ENCODE measurements around the gene SPP1. TPM values are rescaled to one million over a fixed set of nuclear protein-coding genes. Genes with fewer than 3 reads are reported as not detected.
"Not testable (repeated sequence)": the region's sequence is repeated elsewhere in the genome, so short reads cannot be mapped to it uniquely, and the experiment has no call there.

SPP1 gene
- total RNA-seq, 1 donor from 2014 or later: 13.5 TPM

- no peak for DNase-seq (ENCODE audit: low spot score)
- H3K27ac Mint-ChIP-seq (ENCODE audit: unreplicated experiment): no peak overlapping the region
- H3K4me1 Mint-ChIP-seq (ENCODE audit: low read depth): no peaks in the 10 kb centered on the region
- peaks cover 11% of the 10 kb centered on the region for H3K9me3 Mint-ChIP-seq (ENCODE audit: low read depth)
- no peak overlapping the region for H3K4me3 Mint-ChIP-seq (ENCODE audit: unreplicated experiment)
- TF ChIP-seq CTCF (IDR thresholded peaks at IDR 0.05): no peak
- no peaks in the 10 kb centered on the region for H3K36me3 Mint-ChIP-seq (ENCODE audit: low read depth)
- H3K27me3 Mint-ChIP-seq (ENCODE audit: low read depth): no peaks in the 10 kb centered on the region
Measured at GRCh38 chr4:87933337-87933736, 42.2 kb upstream of the SPP1 start.

GRCh38 chr4:87934157-87934704 is 41.3 kb upstream of the SPP1 start:
- H3K36me3 Mint-ChIP-seq (ENCODE audit: low read depth): no peaks in the 10 kb centered on the region
- no peak overlapping the region for H3K4me3 Mint-ChIP-seq (ENCODE audit: unreplicated experiment)
- no peaks in the 10 kb centered on the region for H3K27me3 Mint-ChIP-seq (ENCODE audit: low read depth)
- H3K27ac Mint-ChIP-seq (ENCODE audit: unreplicated experiment): no peak overlapping the region
- DNase-seq (ENCODE audit: low spot score): no peak
- no peak for TF ChIP-seq CTCF (IDR thresholded peaks at IDR 0.05)
- peaks cover 11% of the 10 kb centered on the region for H3K9me3 Mint-ChIP-seq (ENCODE audit: low read depth)
- peaks cover under 1% of the 10 kb centered on the region for H3K4me1 Mint-ChIP-seq (ENCODE audit: low read depth)

- peaks cover 8% of the 10 kb centered on the region for H3K4me1 Mint-ChIP-seq (ENCODE audit: low read depth)
- no peak overlapping the region for H3K4me3 Mint-ChIP-seq (ENCODE audit: unreplicated experiment)
- no peaks in the 10 kb centered on the region for H3K36me3 Mint-ChIP-seq (ENCODE audit: low read depth)
- no peak for DNase-seq (ENCODE audit: low spot score)
- no peaks in the 10 kb centered on the region for H3K27me3 Mint-ChIP-seq (ENCODE audit: low read depth)
- H3K27ac Mint-ChIP-seq (ENCODE audit: unreplicated experiment): no peak overlapping the region
- H3K9me3 Mint-ChIP-seq (ENCODE audit: low read depth): peaks cover 9% of the 10 kb centered on the region
- TF ChIP-seq CTCF (IDR thresholded peaks at IDR 0.05): no peak
Measured at GRCh38 chr4:87934973-87935372, 40.5 kb upstream of the SPP1 start.

GRCh38 chr4:87935954-87936353 is 39.6 kb upstream of the SPP1 start:
- not testable (repeated sequence) for H3K27me3 Mint-ChIP-seq (ENCODE audit: low read depth); H3K9me3 Mint-ChIP-seq (ENCODE audit: low read depth); H3K27ac Mint-ChIP-seq (ENCODE audit: unreplicated experiment); H3K4me3 Mint-ChIP-seq (ENCODE audit: unreplicated experiment); H3K36me3 Mint-ChIP-seq (ENCODE audit: low read depth); DNase-seq (ENCODE audit: low spot score)
- peaks cover 15% of the 10 kb centered on the region for H3K4me1 Mint-ChIP-seq (ENCODE audit: low read depth)

GRCh38 chr4:87937523-87937922 is 38.0 kb upstream of the SPP1 start:
- DNase-seq (ENCODE audit: low spot score): no peak
- no peak for TF ChIP-seq CTCF (IDR thresholded peaks at IDR 0.05)
- H3K27me3 Mint-ChIP-seq (ENCODE audit: low read depth): no peaks in the 10 kb centered on the region
- H3K4me1 Mint-ChIP-seq (ENCODE audit: low read depth): peaks cover 22% of the 10 kb centered on the region
- no peak overlapping the region for H3K4me3 Mint-ChIP-seq (ENCODE audit: unreplicated experiment)
- no peaks in the 10 kb centered on the region for H3K9me3 Mint-ChIP-seq (ENCODE audit: low read depth)
- H3K36me3 Mint-ChIP-seq (ENCODE audit: low read depth): no peaks in the 10 kb centered on the region
- no peak overlapping the region for H3K27ac Mint-ChIP-seq (ENCODE audit: unreplicated experiment)

GRCh38 chr4:87938746-87939145 is 36.8 kb upstream of the SPP1 start:
- Mint-ChIP-seq H3K4me1 (ENCODE audit: low read depth) (peaks cover 22% of the 10 kb centered on the region), H3K27ac (ENCODE audit: unreplicated experiment) (no peak overlapping the region), H3K4me3 (ENCODE audit: unreplicated experiment) (no peak overlapping the region), H3K9me3 (ENCODE audit: low read depth) (no peaks in the 10 kb centered on the region), H3K36me3 (ENCODE audit: low read depth) (no peaks in the 10 kb centered on the region), H3K27me3 (ENCODE audit: low read depth) (no peaks in the 10 kb centered on the region)
- DNase-seq (ENCODE audit: low spot score): no peak
- TF ChIP-seq CTCF (IDR thresholded peaks at IDR 0.05): no peak

All from chondrocyte (in vitro differentiated cells).